Stimulated activated CD8-positive, alpha-beta memory T cell treated with anti-CD3 and anti-CD28 coated beads, Interleukin-2, amount 100 ng/mL, for 1 hour (primary cell): ENCODE measurements around the gene FAM107A.

ENCODE experiments used
- DNase-seq, 2 donors: peaks; one replicate each; pipeline ENCODE4 v3.0.0-alpha.2; 2020; ENCODE audit warnings: low read depth in 2 of 2

The FAM107A gene

DNA sequence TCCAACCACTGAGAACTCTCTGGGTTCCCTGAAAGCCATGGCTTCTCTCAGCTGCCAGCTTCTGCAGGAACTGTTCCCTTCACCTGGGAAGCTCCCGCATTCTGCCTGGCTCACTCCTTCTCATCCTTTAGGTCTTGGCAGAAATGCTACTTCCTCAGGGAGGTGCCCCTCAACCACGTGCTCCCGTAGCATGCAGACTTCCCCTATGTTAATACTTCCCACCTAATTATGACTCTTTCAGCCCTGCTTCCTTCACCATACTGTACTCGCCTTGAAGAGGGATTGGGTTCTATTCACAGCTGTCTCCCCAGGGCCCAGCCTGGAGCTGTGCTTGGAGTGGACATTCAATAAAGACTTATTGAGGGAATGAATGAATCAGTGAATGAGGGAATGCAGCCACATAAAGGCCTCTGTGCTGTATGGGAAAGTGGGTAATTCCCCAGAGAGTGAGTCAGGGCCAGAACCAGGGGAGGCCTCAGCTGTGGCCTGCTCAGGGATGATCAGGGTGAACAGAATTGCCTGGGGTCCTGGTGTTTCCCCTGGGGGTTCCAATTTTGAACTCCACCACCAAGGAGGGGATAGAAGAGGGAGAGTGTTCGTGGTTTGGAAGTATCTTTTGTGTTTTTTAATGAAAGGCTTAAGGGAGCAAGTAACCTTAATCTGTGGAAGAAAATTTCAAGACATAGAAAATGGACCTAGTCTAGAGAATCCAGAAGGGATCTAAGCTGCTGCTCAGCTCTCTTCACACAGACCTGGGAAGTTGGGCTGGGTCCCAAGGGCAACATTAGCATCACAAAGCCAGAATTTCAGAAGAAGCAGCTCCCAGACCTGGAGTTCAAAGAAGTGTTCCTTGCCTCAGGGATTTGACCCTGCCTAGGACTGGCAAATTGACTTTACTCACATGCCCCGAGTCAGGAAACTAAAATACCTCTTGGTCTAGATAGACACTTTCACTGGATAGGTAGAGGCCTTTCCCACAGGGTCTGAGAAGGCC lies 14.6 kb upstream of the FAM107A start:
- no peak for DNase-seq

DNA sequence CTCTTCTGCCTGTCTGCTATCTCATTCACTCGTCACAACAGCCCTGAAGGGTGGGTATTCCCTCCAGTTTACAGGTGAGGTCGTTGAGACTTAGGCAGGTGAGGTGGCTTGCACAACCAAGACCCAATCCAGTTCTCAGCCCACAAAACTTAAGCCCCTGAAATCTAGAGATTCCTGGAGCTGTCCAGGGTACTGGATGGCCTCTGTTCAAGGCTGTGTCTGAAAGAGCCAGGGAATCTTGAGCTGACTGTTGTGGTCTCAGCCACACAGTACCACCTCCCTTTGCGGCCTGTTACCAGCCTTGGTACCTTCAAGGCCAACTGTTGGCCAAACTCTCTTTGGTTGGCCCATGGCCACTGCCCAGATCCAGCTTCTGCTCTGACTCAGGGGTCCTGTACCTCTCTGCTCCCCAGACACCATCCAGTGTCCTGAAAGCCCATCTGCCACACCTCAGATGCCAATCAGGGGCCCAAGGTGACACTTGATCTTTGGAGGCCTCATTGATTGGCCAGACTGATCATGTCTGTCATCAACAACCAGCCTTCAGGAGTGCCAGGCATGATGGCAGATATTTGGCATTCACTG lies 10.9 kb upstream of the FAM107A start:
- no peak for DNase-seq

DNA sequence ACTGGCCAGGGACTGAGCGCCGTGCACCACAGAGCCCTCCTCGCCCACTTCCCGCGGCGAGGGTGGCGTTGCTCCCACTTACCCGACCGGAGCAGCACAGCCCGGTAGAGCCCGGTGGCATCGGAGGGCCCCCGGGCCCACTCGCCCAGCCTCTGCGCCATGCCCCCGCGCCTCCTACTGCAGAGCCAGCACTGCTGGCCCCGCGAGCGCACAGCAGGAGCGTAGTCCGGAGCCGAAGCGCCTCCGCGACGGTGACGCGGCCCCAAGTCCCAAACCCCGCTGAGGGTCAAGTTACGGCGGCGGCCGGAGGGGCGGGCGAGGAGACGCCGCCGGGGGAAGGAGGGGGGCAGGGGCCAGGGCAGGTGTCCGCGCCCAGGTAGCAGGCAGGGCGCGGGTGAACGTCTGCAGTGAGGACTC lies 9.6 kb upstream of the FAM107A start:
- DNase-seq = no peak

DNA sequence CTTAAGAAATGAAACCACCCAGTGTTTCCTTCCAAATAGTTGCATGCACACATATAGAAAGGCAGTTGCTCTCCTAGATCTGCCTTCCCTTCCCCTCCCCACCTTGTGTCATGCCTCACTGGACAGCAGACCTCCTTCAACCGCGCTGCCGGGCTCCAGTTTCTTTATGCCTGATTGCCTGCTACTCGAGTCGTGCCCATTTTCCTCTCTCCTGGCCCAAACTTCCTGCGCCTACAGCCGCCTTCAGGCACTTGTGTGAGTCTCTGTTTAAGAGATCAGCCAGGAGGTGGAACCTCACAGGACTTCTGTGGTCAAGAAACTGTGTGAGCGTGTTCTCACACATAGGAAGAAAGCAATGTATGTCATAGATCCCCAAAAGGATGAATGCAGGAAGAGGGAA lies 8.8 kb upstream of the FAM107A start:
- no peak for DNase-seq

DNA sequence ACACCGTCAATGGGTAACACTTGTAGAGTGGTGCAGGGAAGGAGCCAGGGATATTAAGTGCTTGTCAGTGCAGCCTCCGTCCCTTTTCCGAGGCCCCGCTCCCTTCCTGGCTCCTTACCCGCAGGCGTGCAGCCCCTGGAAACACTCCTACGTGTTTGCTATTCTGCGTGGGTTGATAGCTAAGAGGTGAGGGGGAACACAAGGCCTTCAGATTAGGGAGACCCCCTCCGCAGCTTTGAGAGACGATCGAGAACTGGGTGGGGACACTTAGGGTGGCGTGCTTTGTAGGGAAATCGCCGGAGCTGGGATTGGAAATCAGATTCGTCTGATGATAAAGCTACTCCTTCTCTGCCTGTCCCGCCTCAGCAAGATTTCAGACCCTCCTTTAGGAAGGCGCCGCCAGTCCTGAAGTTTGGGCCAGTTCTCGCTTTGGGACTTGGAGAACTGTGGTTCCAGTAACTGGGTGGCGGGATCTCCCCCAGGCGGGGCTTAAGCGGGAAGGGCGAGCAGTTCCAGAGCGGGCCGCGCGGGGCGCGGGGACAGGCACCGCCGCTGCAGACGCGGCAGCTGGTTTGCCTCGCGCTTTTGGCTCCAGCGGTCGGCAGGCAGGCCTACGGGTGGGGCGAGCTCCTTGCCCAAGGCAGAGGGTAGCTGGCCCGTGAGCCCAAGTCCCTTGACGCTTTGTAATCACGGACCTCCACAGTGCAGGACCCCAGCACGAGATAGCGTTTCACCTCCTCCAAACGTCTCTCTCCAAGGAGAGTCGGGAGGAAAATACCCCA lies 8.0 kb upstream of the FAM107A start:
- DNase-seq = peak; percentile 15 to 21

DNA sequence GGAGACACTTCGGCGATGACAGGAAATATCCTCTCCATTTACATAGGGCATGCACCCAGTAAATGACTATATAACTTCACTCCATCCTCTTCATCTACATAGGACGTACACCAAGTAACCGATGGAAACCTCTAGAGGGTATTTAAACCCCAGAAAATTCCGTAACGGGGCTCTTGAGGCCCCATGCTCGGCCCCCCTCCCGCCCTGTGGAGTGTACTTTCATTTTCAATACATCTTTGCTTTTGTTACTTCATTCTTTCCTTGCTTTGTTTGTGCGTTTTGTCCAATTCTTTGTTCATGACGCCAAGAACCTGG lies 7.5 kb upstream of the FAM107A start:
- DNase-seq = no peak

DNA sequence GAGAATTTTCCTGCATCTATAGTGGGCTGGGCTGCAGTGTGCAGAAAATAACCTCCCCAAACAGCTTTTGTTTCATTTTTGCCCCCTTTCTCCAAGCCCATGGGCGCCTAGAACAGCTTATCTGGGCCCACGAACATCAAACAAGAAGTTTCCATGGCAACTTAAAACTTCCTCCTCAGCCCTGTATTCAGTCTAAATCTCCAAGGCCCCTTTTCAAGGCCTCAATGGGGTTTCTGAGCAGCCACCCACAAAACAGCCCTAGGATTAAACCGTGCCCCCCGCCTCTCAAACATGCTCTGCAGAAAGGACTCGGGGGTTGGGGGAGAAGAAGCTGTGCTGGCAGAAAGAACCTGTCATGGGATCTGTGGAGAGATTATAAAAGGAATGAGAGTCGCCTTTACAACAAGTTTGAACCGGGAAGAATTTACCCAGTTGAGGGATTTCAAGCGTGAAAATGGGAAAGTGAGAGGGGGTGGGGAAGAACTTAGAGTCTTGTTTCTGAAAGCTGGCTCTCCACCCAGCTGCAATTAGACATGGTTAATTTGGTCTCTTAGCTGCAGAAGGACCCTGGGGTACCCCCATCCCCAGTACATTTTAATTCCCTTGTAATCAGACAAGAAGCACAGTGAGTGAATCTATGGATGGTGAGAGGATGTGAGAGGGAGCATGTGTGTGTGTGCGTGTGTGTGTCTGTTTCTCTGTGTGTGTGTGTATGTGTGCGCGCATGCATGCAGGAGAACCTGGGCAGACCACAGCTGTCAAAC lies 4.3 kb upstream of the FAM107A start:
- DNase-seq = no peak

DNA sequence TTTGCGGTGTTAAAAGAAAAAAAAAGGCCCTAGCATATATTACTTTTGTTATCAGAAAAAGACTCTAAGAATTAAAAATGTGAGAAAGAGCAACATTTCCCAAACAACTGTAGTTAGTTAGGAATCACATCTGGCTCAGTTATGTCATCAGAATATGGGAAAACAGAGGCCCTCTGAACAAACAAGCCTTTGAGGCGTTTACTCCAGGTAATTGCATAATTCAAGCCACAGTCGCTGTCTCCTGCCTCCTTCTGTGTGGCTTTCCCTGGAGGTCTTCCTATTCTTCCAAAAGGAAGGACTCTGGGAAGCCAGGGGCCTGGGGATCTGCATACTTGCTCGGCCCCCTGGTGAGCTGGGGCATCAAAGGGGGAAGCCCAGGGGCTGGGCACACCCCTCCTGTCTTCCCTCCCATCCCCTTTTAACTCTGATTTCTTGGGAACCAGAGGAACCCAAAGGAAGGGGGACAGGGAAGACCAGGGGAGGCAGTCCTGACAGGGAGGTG lies 3.7 kb upstream of the FAM107A start:
- DNase-seq = no peak

DNA sequence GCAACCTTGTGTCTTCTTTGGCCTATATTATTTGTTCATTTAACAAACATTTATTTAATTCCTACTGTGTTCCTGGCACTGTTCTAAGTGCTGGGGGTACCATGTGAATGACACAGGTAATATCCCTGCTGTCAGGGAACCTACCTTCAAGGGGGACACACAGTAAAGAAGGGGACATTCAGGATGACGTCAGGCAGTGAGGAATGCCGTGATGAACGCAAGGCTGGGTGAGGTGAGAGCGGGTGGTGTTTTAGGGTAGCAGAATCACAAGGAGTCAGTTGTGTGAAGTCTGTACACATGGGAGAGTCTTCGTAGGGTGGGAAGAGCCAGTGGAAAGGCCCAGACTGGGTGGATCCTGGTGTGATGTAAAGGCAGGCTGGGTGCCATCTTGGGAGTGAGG lies 1.7 kb upstream of the FAM107A start:
- no peak for DNase-seq

DNA sequence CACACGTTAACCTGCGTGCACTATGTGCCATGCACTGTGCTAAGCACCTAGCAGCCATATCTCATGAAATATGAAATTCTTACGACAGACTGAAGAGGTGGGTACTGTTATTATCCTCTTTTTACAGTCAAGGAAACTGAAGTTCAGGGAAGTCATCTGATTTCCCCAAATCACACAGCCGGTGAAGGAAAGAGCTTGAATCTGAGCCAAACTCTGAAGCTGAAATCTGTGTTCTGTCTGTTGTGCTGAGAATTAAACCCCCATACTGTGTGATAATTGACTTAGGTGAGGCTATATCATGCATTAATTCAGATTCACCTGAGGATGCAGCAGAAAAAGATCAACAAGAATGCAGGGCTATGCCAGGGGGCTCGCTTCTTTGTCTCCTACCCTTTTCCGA lies 475 bp downstream of the FAM107A start:
- DNase-seq = no peak

DNA sequence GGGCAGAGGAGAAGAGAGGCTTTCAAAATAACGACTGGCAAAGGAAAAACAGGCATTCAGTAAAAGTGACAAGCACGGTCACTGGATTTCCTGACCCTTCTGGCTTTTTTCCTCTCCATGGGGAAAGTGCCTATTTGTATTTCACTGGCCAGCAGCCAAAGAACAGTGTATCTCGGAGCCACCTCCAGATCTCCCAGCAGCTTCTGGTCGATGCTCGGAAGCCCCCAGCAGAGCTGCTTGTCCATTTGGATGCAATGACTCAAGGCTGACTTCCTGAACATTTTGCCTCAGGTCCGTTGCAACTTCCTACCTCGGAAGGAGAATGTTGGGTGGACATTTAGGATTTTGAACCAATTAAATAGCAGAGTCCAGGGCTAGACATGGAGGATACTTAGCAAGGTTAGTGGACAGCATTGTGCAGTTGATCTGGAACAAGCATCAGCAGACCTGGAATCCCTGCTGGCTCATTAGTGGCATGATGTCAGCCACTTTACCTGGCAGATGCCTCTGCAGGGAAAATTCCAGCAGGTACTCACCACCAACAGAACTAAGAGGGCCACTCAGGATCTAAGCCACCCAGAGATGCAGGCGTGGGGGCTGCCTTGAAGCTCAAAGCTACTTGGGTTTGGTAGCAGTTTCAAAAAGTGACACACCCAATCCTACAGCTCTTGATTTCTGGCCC lies 1.1 kb downstream of the FAM107A start:
- no peak for DNase-seq

DNA sequence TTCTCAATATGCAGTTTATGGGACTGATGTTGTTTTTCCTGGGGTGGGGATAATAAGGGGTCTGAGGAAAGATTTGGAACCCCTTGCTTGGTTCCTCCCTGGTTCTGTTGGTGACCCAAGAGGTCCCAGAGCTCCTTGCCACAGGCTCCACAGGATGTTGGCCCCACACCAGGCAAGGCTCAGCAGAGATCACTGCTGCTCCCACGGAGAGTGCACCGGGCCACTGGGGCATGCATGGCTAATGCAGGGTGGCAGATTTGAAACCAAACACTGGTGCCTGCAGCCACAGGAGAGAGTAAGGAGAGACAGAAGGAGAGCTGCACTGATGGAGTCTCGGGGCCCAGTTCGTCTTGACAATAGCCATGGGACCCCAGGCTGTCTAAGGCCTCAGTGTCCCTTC lies 2.5 kb downstream of the FAM107A start:
- no peak for DNase-seq

DNA sequence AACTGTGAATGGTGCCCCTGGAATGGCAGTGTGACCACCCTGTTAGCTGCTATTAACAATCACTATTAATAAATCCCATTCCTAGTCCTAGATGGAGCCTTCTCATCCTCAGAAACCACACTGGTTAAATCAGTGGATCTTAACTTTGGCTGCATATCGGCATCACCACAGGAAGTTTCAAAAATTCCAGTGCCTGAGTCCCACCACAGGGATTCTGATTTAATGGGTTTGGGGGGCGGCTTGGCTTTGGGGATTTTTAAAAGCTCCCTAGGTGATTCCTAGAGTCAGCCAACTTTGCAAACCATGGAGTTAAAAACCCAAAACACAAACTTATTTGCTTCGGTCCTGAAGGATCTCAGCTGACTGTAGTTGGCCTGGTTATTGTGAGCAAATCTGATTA lies 3.1 kb downstream of the FAM107A start:
- no peak for DNase-seq

DNA sequence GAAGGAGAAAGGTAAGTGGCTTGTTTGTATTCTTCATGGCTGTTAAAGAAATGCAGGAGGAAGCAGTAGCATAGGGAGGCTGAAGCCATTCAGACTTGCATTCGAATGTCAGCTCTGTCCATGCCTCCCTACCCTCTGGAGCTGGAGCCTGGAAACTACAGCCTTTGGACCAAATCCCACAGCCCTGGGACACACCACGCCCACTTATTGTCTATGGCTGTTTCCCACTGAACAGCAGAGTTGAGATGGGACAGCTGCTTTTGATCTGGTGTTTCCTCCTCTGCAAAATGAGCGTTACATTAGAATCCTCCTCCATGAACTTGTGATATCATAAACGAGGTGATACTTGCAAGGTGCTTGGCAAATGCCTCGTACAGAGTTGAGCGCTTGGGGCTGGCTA lies 3.6 kb downstream of the FAM107A start:
- no peak for DNase-seq

DNA sequence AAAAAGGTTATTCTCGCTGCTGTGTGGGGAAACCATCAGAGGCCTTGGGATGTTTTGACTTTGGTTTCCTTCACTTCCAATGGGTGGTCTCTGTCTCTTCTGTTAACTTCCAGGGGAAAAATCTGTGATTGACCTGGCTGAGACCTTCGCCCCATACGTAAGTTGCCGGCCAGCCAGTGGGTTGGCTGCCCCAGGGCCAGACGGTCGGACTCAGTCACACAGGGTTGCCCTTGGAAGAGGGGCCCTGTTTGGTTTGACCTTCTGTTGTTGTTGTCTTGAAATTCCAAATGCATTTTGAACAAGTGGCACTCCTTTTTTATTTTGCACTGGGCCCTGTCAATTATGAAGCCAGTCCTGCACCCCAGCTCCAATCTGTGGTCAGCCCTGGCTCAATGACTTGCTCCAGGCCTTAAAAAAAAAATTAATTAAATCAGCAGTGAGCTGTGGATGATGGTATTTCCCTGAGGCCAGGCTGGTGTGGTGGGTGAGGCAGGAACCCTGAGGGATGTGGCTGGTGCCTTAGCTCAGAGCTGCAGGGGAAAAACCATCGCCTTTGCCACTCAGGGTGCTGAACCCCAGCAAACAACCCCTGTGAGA lies 4.5 kb downstream of the FAM107A start:
- DNase-seq = no peak

DNA sequence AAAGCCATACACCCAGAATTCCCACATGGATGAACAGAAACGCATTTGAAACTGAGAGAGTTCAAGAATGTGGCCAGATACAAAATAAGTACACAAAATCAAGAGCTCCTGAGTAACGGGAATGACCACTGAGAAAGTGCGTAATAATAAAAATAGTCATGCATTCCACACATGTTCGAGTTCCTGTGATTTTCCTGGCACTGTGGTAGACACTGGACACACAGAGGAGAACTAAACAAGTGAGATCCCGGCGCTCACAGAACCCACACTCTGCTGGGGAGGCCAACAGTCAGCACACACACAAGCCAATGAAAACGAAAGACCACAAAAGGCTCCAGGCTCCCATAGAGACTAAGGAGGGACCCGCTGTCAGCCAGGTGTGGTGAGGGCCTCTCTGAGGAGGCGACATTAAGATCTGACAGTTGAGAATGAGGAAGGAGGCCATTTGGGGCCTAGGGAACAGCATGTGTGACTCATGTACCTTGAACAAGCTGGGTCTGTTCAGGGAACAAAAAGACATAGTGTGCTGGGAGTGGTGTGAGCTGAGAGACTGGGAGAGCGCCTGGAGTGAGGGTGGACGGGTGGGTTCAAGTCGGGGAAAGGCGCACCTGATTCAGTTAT lies 5.1 kb downstream of the FAM107A start:
- DNase-seq = no peak

DNA sequence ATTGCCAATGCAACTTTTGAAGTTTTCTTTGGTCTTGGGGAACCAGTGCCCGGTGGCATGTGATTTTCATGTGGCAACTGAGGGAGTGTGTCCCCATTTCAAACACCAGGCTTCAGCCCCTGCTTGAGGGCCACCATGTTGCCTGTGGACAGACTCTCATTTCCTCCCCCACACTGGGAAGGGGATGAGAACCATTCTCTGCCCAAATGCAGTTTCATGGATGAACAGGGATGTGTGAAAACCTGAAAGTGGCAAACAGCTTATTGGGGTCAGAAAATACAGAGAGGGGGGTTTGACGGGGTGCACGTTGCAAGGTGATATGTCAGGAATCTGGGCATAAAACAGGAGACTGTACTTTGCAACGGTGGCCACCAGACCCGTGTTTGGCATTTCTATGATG lies 6.3 kb downstream of the FAM107A start:
- no peak for DNase-seq

DNA sequence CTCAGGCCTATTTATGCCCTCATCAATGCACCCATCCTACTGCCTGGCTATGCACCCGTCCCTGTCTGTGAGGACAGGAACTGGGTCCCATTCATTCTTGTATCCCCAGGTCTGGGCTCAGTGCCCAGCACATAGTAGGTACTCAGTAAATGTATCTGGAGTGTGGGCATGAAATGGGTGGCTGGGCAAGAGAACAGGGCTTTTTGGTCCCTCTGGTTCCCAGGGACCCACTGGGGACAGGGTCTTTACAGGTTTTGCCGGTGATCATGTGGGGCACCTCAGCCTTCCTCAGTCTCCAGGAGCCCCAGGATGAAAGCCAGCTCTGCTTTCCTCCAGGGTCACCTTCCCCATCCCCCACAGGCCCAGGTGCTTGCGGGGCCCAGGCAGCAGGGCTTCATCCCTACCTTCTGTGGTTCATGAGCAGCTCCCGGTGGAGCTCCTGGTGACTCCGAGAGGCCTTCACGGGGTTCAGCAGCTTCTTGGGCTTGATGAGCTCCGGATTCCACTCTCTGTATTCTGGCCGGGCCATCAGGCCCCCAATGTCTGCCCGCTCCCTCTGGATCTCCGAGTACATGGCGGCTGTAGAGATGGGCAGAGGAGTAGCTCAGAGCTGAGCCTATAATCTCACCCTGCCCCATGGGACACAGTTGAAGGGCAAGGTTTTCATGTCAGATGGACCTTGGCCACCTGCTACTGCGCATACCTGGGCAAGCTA lies 7.7 kb downstream of the FAM107A start:
- DNase-seq = no peak

DNA sequence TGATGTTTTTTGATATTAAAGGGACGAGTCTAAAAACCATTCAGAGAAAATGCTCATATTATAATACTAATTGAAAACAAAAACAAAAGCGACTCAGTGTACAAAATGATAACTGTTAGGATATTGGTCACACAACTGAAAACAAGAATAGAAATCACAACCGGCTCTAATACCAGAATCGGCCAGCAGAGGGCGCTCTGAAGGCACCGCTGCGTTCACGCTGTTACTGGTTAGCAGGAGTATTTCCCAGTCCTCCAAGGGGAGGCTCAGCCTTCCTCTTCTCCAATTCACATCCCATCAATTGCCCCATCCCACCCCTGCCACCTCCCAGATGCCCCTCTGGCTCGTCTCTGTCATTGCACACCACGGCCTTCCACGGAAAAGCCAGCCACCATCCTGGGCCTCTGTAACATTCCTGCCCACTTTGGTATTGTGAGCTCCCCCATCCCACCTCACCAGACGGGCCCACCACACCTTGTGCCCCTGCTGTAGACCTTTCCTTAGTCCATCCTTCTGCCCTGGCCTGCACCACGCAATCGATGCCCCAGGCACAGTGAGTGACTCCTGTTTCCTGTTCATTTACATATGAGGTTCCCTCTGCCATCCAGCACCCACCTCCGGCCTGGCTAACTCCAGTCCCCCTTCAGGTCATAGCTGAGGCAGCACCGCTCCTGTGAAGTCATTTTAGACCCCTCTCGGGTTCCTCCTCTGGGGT lies 8.5 kb downstream of the FAM107A start:
- peak; percentile 46 to 49 for DNase-seq
